GM12878 (cell line): ENCODE measurements around the gene FZR1. TPM values are rescaled to one million over a fixed set of nuclear protein-coding genes. Genes with fewer than 3 reads are reported as not detected.

Experiments used
- ATAC-seq: fragments of 200-7000 bp; cut with Tn5 transposase; 3 replicates; pipeline ENCODE4 v1.9.1; 2020; ENCODE audit warnings: mild to moderate bottlenecking, moderate library complexity
- BruUV-seq: library from RNA; stranded (reverse); fragments of 400-500 nt; replicated peaks from 2 replicates; lab custom pipeline; 2021; lab: Mats Ljungman, UMichigan
- CTCF ChIA-PET: fragments of 300-600 bp; sonication (Branson Sonifier 250); formaldehyde crosslinking; extraction: SDS; loops from one replicate; lab custom pipeline; 2021; ENCODE audit warnings: inconsistent platforms; lab: Yijun Ruan, JAX
- POLR2A ChIA-PET: fragments of 350-600 bp; formaldehyde crosslinking; extraction: SDS; loops from one replicate; lab custom pipeline; 2021; ENCODE audit warnings: inconsistent platforms; lab: Charles Lee
- RAD21 ChIA-PET: fragments of 300-600 bp; sonication (Branson Sonifier 250); formaldehyde crosslinking; loops from one replicate; lab custom pipeline; 2023; ENCODE audit warnings: antibody characterized with exemption; ENCODE audit not compliant: unreplicated experiment; lab: Charles Lee
- SMC1A ChIA-PET: fragments of 300-600 bp; sonication (Branson Sonifier 250); formaldehyde crosslinking; loops from one replicate; lab custom pipeline; 2023; ENCODE audit not compliant: unreplicated experiment, uncharacterized antibody; lab: Charles Lee
- DNase-seq: peaks from one replicate; pipeline ENCODE4 v3.0.0-alpha.2; 2011; ENCODE audit warnings: low read depth, low spot score
- FAIRE-seq: peaks from 3 replicates; lab custom pipeline; 2011; peaks lifted over from hg19 to GRCh38; lab: Jason Lieb, UNC
- H2AFZ ChIP-seq: 2 replicates; pipeline ENCODE4 v1.6.0; 2011; ENCODE audit warnings: low read depth, low read length, control low read depth; ENCODE audit not compliant: control insufficient read depth
- H3K27ac ChIP-seq: 2 replicates; pipeline ENCODE4 v1.5.1; 2011; ENCODE audit warnings: control low read depth; ENCODE audit not compliant: control insufficient read depth, insufficient read depth
- H3K27me3 ChIP-seq, 2 experiments: replicated peaks in 1 of 2; 2 replicates each; pipeline versions ENCODE4 v1.6.0 to v1.6.1; 2011; ENCODE audit warnings: low read length in 1 of 2; ENCODE audit not compliant: control insufficient read depth in 2 of 2, insufficient read depth in 2 of 2
- H3K36me3 ChIP-seq, 2 experiments: 2 replicates each; pipeline ENCODE4 v1.5.1; 2011; ENCODE audit warnings: low read length in 1 of 2; ENCODE audit not compliant: control insufficient read depth in 2 of 2, insufficient read depth in 2 of 2
- H3K4me1 ChIP-seq: 2 replicates; pipeline ENCODE4 v1.6.1; 2011; ENCODE audit warnings: mild to moderate bottlenecking, low read length, moderate library complexity, mixed read lengths; ENCODE audit not compliant: control insufficient read depth, insufficient read depth
- H3K4me2 ChIP-seq: 2 replicates; pipeline ENCODE4 v1.6.0; 2011; ENCODE audit warnings: control low read depth; ENCODE audit not compliant: control insufficient read depth, insufficient read depth
- H3K4me3 ChIP-seq: fragments of 200-600 bp; sonication (generic); 2 replicates; pipeline ENCODE4 v1.5.1; 2016
- H3K79me2 ChIP-seq: 2 replicates; pipeline ENCODE4 v1.6.0; 2011; ENCODE audit warnings: low read length; ENCODE audit not compliant: control insufficient read depth, insufficient read depth
- H3K9ac ChIP-seq: 2 replicates; pipeline ENCODE4 v1.8.0; 2011; ENCODE audit warnings: low read length, control low read depth, mixed read lengths; ENCODE audit not compliant: control insufficient read depth, insufficient read depth
- H3K9me3 ChIP-seq: replicated peaks from 3 replicates; pipeline ENCODE4 v1.5.1; 2011; ENCODE audit warnings: mild to moderate bottlenecking, low read length; ENCODE audit not compliant: control insufficient read depth, insufficient read depth
- H4K20me1 ChIP-seq: 2 replicates; pipeline ENCODE4 v1.6.0; 2011; ENCODE audit not compliant: control insufficient read depth, insufficient read depth
- BHLHE40 ChIP-seq, 2 experiments: fragments of 450-650 bp in 1 of 2; IDR thresholded peaks; 2 replicates each; pipeline ENCODE4 v1.6.1; 2011 to 2017; ENCODE audit warnings: low read depth in 2 of 2, borderline replicate concordance in 1 of 2, improper control_type of control experiment in 1 of 2, low read length in 1 of 2, mild to moderate bottlenecking in 1 of 2
- IKZF2 ChIP-seq, 2 experiments: fragments of 450-650 bp; IDR thresholded peaks; 2 replicates each; pipeline ENCODE4 v1.6.1; 2017; ENCODE audit warnings: mild to moderate bottlenecking in 2 of 2, moderate library complexity in 2 of 2
- KLF5 ChIP-seq: fragments of 450-650 bp; IDR thresholded peaks from 2 replicates; pipeline ENCODE4 v1.6.1; 2014; ENCODE audit warnings: mild to moderate bottlenecking; ENCODE audit not compliant: partially characterized antibody
- NFIC ChIP-seq: IDR thresholded peaks from 2 replicates; pipeline ENCODE4 v1.6.1; 2012; ENCODE audit warnings: low read depth, mild to moderate bottlenecking, inconsistent platforms, low read length, moderate library complexity
- POU2F2 ChIP-seq: IDR thresholded peaks from 3 replicates; pipeline ENCODE4 v1.6.1; 2011; ENCODE audit warnings: low read depth, mild to moderate bottlenecking, low read length, borderline replicate concordance
- SP1 ChIP-seq: IDR thresholded peaks from one replicate; pipeline ENCODE4 v1.6.1; 2011; ENCODE audit warnings: low read depth, low read length
- SREBF2 ChIP-seq: IDR thresholded peaks from 2 replicates; pipeline ENCODE4 v1.6.1; 2012; ENCODE audit warnings: mild to moderate bottlenecking, low read length
- ZNF592 ChIP-seq: fragments of 450-650 bp; IDR thresholded peaks from 2 replicates; pipeline ENCODE4 v1.6.1; 2017; ENCODE audit warnings: mild to moderate bottlenecking, moderate library complexity
- WGBS: methylation state at CpG from one replicate; pipeline ENCODE4 v1.1.6; 2016; ENCODE audit warnings: low lambda C conversion rate; ENCODE audit not compliant: insufficient replicate concordance, insufficient coverage; ENCODE audit errors: missing lambda C conversion rate; 5-methylcytosine and 5-hydroxymethylcytosine counted together
- in situ Hi-C: fragments of 300-500 bp; cut with MboI; formaldehyde crosslinking; loops from 9 replicates; pipeline ENCODE4 v1.14.3; 2018; ENCODE audit warnings: mixed read lengths
- intact Hi-C: fragments of 100-400 bp; cut with micrococcal nuclease; formaldehyde crosslinking; loops from one replicate; pipeline ENCODE4 v1.14.2; 2022; ENCODE audit not compliant: unreplicated experiment
- polyA plus RNA-seq, 11 experiments: library from polyadenylated mRNA; depleted of rRNA in 4 of 11; unstranded in 6 of 11; stranded (reverse) in 5 of 11; fragments of >200 nt; fragmentation: Nextera tagmentation in 4 of 11; fragmentation: Illumina TruSeq in 1 of 11; extraction: Ambion mirVana in 4 of 11; extraction: Trizol in 1 of 11; gene quantifications; 1 replicate in 1 of 11; 2 replicates in 10 of 11; pipeline versions ENCODE4 v1.2.1 to v1.2.3, GENCODE V29; 2011 to 2016; ENCODE audit warnings: inconsistent platforms in 2 of 11, missing spikeins in 2 of 11, low read depth in 1 of 11
- total RNA-seq, 4 experiments: library from RNA; depleted of rRNA in 3 of 4; stranded (reverse); fragments of >200 nt in 3 of 4; fragmentation: Illumina TruSeq in 1 of 4; extraction: Trizol in 1 of 4; gene quantifications; 2 replicates each; pipeline versions ENCODE4 v1.2.1 to v1.2.3, GENCODE V29; 2013 to 2021
- TF ChIP-seq, protein P1 (sequence below): IDR thresholded peaks from 2 replicates; pipeline ENCODE4 v1.6.1; 2011; ENCODE audit warnings: borderline replicate concordance, low read depth, mild to moderate bottlenecking, moderate library complexity, mixed read lengths, low read length; ENCODE audit not compliant: insufficient read depth; ENCODE audit errors: extremely low read length
- TF ChIP-seq, protein P2 (sequence below): fragments of 450-650 bp; IDR thresholded peaks from 2 replicates; pipeline ENCODE4 v1.6.1; 2016; ENCODE audit warnings: mild to moderate bottlenecking

The FZR1 gene
- total and polyA plus RNA-seq, 10 of the 15 experiments (the other 5 are each of a cell fraction or from before 2014, with no cell fraction given): 0.11 to 44.2 (median 29.3) TPM

GRCh38 chr19:3492131-3492839 lies 13.8 kb upstream of the FZR1 start:
- ChIA-PET RAD21 (no interaction called here), CTCF (interaction anchor here (1.5 kb wide), 1 partner anchor 63 kb away, joined by 4 read pairs; no protein-coding TSS in a partner anchor), SMC1A (no interaction called here), POLR2A (no interaction called here)
- no peak for FAIRE-seq
- no peak for ATAC-seq
- no peaks in the 10 kb centered on the region; the same call in 2 of the 3 replicates for H3K9me3 ChIP-seq
- no peaks in the 10 kb centered on the region for H3K4me1 ChIP-seq
- TF ChIP-seq, protein P1, sequence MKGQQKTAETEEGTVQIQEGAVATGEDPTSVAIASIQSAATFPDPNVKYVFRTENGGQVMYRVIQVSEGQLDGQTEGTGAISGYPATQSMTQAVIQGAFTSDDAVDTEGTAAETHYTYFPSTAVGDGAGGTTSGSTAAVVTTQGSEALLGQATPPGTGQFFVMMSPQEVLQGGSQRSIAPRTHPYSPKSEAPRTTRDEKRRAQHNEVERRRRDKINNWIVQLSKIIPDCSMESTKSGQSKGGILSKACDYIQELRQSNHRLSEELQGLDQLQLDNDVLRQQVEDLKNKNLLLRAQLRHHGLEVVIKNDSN: no peak
- TF ChIP-seq KLF5 (no peak), POU2F2 (no peak), ZNF592 (no peak), IKZF2 (IDR thresholded peaks at IDR 0.05) (no peak), SREBF2 (no peak), SP1 (no peak), NFIC (no peak), BHLHE40 (IDR thresholded peaks at IDR 0.05; ENCODE audit: borderline replicate concordance in 1 of 2, low read depth in 2 of 2, low read length in 1 of 2) (no peak)
- TF ChIP-seq, protein P2, sequence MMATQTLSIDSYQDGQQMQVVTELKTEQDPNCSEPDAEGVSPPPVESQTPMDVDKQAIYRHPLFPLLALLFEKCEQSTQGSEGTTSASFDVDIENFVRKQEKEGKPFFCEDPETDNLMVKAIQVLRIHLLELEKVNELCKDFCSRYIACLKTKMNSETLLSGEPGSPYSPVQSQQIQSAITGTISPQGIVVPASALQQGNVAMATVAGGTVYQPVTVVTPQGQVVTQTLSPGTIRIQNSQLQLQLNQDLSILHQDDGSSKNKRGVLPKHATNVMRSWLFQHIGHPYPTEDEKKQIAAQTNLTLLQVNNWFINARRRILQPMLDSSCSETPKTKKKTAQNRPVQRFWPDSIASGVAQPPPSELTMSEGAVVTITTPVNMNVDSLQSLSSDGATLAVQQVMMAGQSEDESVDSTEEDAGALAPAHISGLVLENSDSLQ: no peak
- in situ Hi-C loops: no loop called here
- TSS peak; percentile 34 for BruUV-seq
- no peak overlapping the region for H3K9ac ChIP-seq
- no peak overlapping the region for H2AFZ ChIP-seq
- 98% methylated on average over 29 of the region's 45 CpGs for WGBS
- no peak overlapping the region for H3K4me3 ChIP-seq
- no peaks in the 10 kb centered on the region for H3K27me3 ChIP-seq
- intact Hi-C loops: no loop called here
- no peak overlapping the region for H3K27ac ChIP-seq
- no peak overlapping the region for H3K4me2 ChIP-seq
- DNase-seq: no peak
- no peaks in the 10 kb centered on the region for H4K20me1 ChIP-seq
- peaks cover 6 to 19% of the 10 kb centered on the region in 2 experiments for H3K36me3 ChIP-seq
- H3K79me2 ChIP-seq: no peaks in the 10 kb centered on the region
